CD8-positive, alpha-beta memory T cell (primary cell): ENCODE data around the gene WNT1. TPM values are rescaled to one million over a fixed set of nuclear protein-coding genes. Genes with fewer than 3 reads are reported as not detected.

ENCODE experiments used
- CTCF ChIA-PET: fragments of 350-600 bp; sonication (Branson Sonifier 250); formaldehyde crosslinking; loops from one replicate; lab custom pipeline; 2021; ENCODE audit warnings: antibody characterized with exemption; lab: Charles Lee
- POLR2A ChIA-PET: fragments of 350-600 bp; sonication (Branson Sonifier 250); formaldehyde crosslinking; loops from one replicate; lab custom pipeline; 2021; ENCODE audit warnings: antibody characterized with exemption; lab: Charles Lee
- DNase-seq, 5 donors: peaks; one replicate each; pipeline versions ENCODE4 v3.0.0 to v3.0.0-alpha.2; 2020 to 2022; ENCODE audit warnings: mixed read lengths in 1 of 5
- H3K27ac ChIP-seq: one replicate; pipeline ENCODE4 v1.7.0; 2013; ENCODE audit warnings: low read depth, mild to moderate bottlenecking, low read length, moderate library complexity
- H3K27me3 ChIP-seq: 2 replicates; pipeline ENCODE4 v1.7.0; 2013; ENCODE audit warnings: low read length, mild to moderate bottlenecking; ENCODE audit not compliant: insufficient read depth, poor library complexity, severe bottlenecking
- H3K36me3 ChIP-seq: 2 replicates; pipeline ENCODE4 v1.7.0; 2013; ENCODE audit warnings: mild to moderate bottlenecking, low read length, moderate library complexity; ENCODE audit not compliant: insufficient read depth
- H3K4me1 ChIP-seq: 2 replicates; pipeline ENCODE4 v1.7.0; 2013; ENCODE audit warnings: mild to moderate bottlenecking, low read length, moderate library complexity; ENCODE audit not compliant: insufficient read depth
- H3K4me3 ChIP-seq: 2 replicates; pipeline ENCODE4 v1.7.0; 2013; ENCODE audit warnings: mild to moderate bottlenecking, low read length
- H3K9me3 ChIP-seq: 2 replicates; pipeline ENCODE4 v1.7.0; 2013; ENCODE audit warnings: mild to moderate bottlenecking, low read length
- H3K27ac Mint-ChIP-seq, 8 donors: one replicate each; pipeline ENCODE4 v1.8.0; 2020 to 2021; ENCODE audit warnings: mixed read lengths in 8 of 8, mild to moderate bottlenecking in 6 of 8, inconsistent platforms in 3 of 8, moderate library complexity in 3 of 8
- H3K27me3 Mint-ChIP-seq, 2 donors: one replicate each; pipeline ENCODE4 v1.8.0; 2020 to 2021; ENCODE audit warnings: mixed read lengths in 2 of 2, mild to moderate bottlenecking in 1 of 2, moderate library complexity in 1 of 2
- H3K36me3 Mint-ChIP-seq, 3 donors: one replicate each; pipeline ENCODE4 v1.8.0; 2020 to 2021; ENCODE audit warnings: mixed read lengths in 3 of 3, inconsistent platforms in 1 of 3, mild to moderate bottlenecking in 1 of 3
- H3K4me1 Mint-ChIP-seq, 3 donors: one replicate each; pipeline ENCODE4 v1.8.0; 2020 to 2021; ENCODE audit warnings: mixed read lengths in 3 of 3, inconsistent platforms in 1 of 3, mild to moderate bottlenecking in 1 of 3
- H3K4me3 Mint-ChIP-seq, 7 donors: one replicate each; pipeline ENCODE4 v1.8.0; 2020 to 2021; ENCODE audit warnings: mixed read lengths in 7 of 7, mild to moderate bottlenecking in 6 of 7, moderate library complexity in 4 of 7, inconsistent platforms in 2 of 7
- H3K9me3 Mint-ChIP-seq, 5 donors: one replicate each; pipeline ENCODE4 v1.8.0; 2020 to 2022; ENCODE audit warnings: mixed read lengths in 5 of 5, mild to moderate bottlenecking in 3 of 5, moderate library complexity in 2 of 5, inconsistent platforms in 1 of 5
- polyA plus RNA-seq: library from polyadenylated mRNA; unstranded; fragments of 300-500 nt; fragmentation: Illumina TruSeq; gene quantifications from one replicate; pipeline ENCODE4 v1.2.3, GENCODE V29; 2021
- total RNA-seq, 2 experiments: library from RNA; stranded (reverse); gene quantifications; one replicate each; pipeline ENCODE4 v1.2.3, GENCODE V29; 2021

Gene WNT1
- total and polyA plus RNA-seq, 3 experiments from 2014 or later = 2.3 TPM; not detected in 2

- H3K27me3 Mint-ChIP-seq = no peaks in the 10 kb centered on the region
- no peaks in the 10 kb centered on the region for H3K9me3 ChIP-seq
- peak overlapping the region in 4 of 8 donors; percentile 60 to 89 (median 79) for H3K27ac Mint-ChIP-seq
- H3K4me3 ChIP-seq = no peak overlapping the region
- H3K4me3 Mint-ChIP-seq = no peak overlapping the region
- ChIA-PET POLR2A (no interaction called here), CTCF (interaction anchor here (1.0 kb wide), 1 partner anchor 39 kb away, joined by 3 read pairs; no protein-coding TSS in a partner anchor)
- H3K4me1 ChIP-seq = no peaks in the 10 kb centered on the region
- peaks cover 4 to 86% (median 14%) of the 10 kb centered on the region in 3 donors for H3K36me3 Mint-ChIP-seq
- DNase-seq = peak in 1 of 5 donors; percentile 42
- H3K27ac ChIP-seq = no peak overlapping the region
- H3K9me3 Mint-ChIP-seq = no peaks in the 10 kb centered on the region
- H3K36me3 ChIP-seq = peaks cover 40% of the 10 kb centered on the region
- H3K4me1 Mint-ChIP-seq = no peaks in the 10 kb centered on the region
- H3K27me3 ChIP-seq = no peaks in the 10 kb centered on the region
Observed at GRCh38 chr12:49026678-49027480, 48.8 kb downstream of the WNT1 start.

GRCh38 chr12:49027846-49028555 is 49.9 kb downstream of the WNT1 start:
- Mint-ChIP-seq H3K27ac (peak overlapping the region in 7 of 8 donors; percentile 57 to 83 (median 77)), H3K4me3 (no peak overlapping the region), H3K27me3 (no peaks in the 10 kb centered on the region), H3K9me3 (no peaks in the 10 kb centered on the region), H3K4me1 (no peaks in the 10 kb centered on the region), H3K36me3 (peaks cover 4 to 85% (median 5%) of the 10 kb centered on the region in 3 donors)
- Histone ChIP-seq H3K36me3 (peaks cover 43% of the 10 kb centered on the region), H3K27ac (no peak overlapping the region), H3K9me3 (no peaks in the 10 kb centered on the region), H3K27me3 (no peaks in the 10 kb centered on the region), H3K4me1 (no peaks in the 10 kb centered on the region), H3K4me3 (no peak overlapping the region)
- POLR2A ChIA-PET = no interaction called here
- DNase-seq = peak in 1 of 5 donors; percentile 31
- CTCF ChIA-PET = interaction anchor here (1.0 to 2.8 kb wide), 4 partner anchors 11 to 40 kb away, joined by 3 to 16 read pairs (median 3); no protein-coding TSS in a partner anchor

GRCh38 chr12:49028666-49029275 is 50.6 kb downstream of the WNT1 start:
- H3K9me3 ChIP-seq = no peaks in the 10 kb centered on the region
- H3K36me3 ChIP-seq = peaks cover 43% of the 10 kb centered on the region
- ChIA-PET CTCF (interaction anchor here (1.1 to 2.8 kb wide), 3 partner anchors 9 to 15 kb away, joined by 3 to 16 read pairs (median 4); no protein-coding TSS in a partner anchor), POLR2A (interaction anchor here (1.0 kb wide), 1 partner anchor 10 kb away, joined by 3 read pairs; no protein-coding TSS in a partner anchor)
- no peaks in the 10 kb centered on the region for H3K27me3 Mint-ChIP-seq
- peak overlapping the region in 5 of 8 donors; percentile 7 to 83 (median 73) for H3K27ac Mint-ChIP-seq
- H3K4me3 ChIP-seq = no peak overlapping the region
- DNase-seq = peak in 1 of 5 donors; percentile 23
- H3K27ac ChIP-seq = no peak overlapping the region
- no peak overlapping the region for H3K4me3 Mint-ChIP-seq
- H3K27me3 ChIP-seq = no peaks in the 10 kb centered on the region
- no peaks in the 10 kb centered on the region for H3K4me1 ChIP-seq
- H3K4me1 Mint-ChIP-seq = no peaks in the 10 kb centered on the region
- H3K36me3 Mint-ChIP-seq = peaks cover 4 to 84% (median 5%) of the 10 kb centered on the region in 3 donors
- no peaks in the 10 kb centered on the region for H3K9me3 Mint-ChIP-seq

GRCh38 chr12:49030119-49030518 is 52.0 kb downstream of the WNT1 start:
- Histone ChIP-seq H3K9me3 (no peaks in the 10 kb centered on the region), H3K27ac (no peak overlapping the region), H3K27me3 (no peaks in the 10 kb centered on the region), H3K4me1 (no peaks in the 10 kb centered on the region), H3K36me3 (peaks cover 41% of the 10 kb centered on the region), H3K4me3 (no peak overlapping the region)
- H3K4me1 Mint-ChIP-seq = no peaks in the 10 kb centered on the region
- H3K36me3 Mint-ChIP-seq = peaks cover 4 to 86% (median 5%) of the 10 kb centered on the region in 3 donors
- peak in 1 of 5 donors; percentile 38 for DNase-seq
- peak overlapping the region in 7 of 8 donors; percentile 48 to 85 (median 74) for H3K27ac Mint-ChIP-seq
- no peaks in the 10 kb centered on the region for H3K9me3 Mint-ChIP-seq
- POLR2A ChIA-PET = interaction anchor here (0.6 kb wide), 2 partner anchors 23 to 1179 kb away, joined by 3 read pairs; no protein-coding TSS in a partner anchor
- H3K27me3 Mint-ChIP-seq = no peaks in the 10 kb centered on the region
- CTCF ChIA-PET = interaction anchor here (1.1 to 2.8 kb wide), 4 partner anchors 10 to 57 kb away, joined by 3 to 16 read pairs (median 4); no protein-coding TSS in a partner anchor
- H3K4me3 Mint-ChIP-seq = no peak overlapping the region

GRCh38 chr12:49030714-49031572 is 52.8 kb downstream of the WNT1 start:
- CTCF ChIA-PET = interaction anchor here (1.1 to 4.6 kb wide), 4 partner anchors 13 to 57 kb away, joined by 3 to 18 read pairs (median 10); no protein-coding TSS in a partner anchor
- H3K27ac ChIP-seq = no peak overlapping the region

GRCh38 chr12:49031573-49032161 is 53.5 kb downstream of the WNT1 start:
- Histone ChIP-seq H3K36me3 (peaks cover 30% of the 10 kb centered on the region), H3K27me3 (no peaks in the 10 kb centered on the region), H3K27ac (no peak overlapping the region), H3K4me3 (no peak overlapping the region), H3K9me3 (no peaks in the 10 kb centered on the region), H3K4me1 (no peaks in the 10 kb centered on the region)
- ChIA-PET POLR2A (no interaction called here), CTCF (interaction anchor here (0.7 to 4.6 kb wide), 3 partner anchors 8 to 43 kb away, joined by 3 to 18 read pairs (median 3); no protein-coding TSS in a partner anchor)
- Mint-ChIP-seq H3K9me3 (no peaks in the 10 kb centered on the region), H3K4me1 (peaks cover 0 to 4% (median under 1%) of the 10 kb centered on the region in 3 donors), H3K27me3 (no peaks in the 10 kb centered on the region), H3K27ac (peak overlapping the region in 1 of 8 donors; percentile 48), H3K36me3 (peaks cover 0 to 81% (median 3%) of the 10 kb centered on the region in 3 donors), H3K4me3 (no peak overlapping the region)
- peak in 1 of 5 donors; percentile 46 for DNase-seq

More at GRCh38 chr12:49030714-49031572, 52.8 kb downstream of the WNT1 start:
- Mint-ChIP-seq H3K9me3 (no peaks in the 10 kb centered on the region), H3K27ac (peak overlapping the region in 5 of 8 donors; percentile 33 to 86 (median 70)), H3K27me3 (no peaks in the 10 kb centered on the region), H3K36me3 (peaks cover under 1 to 85% (median 3%) of the 10 kb centered on the region in 3 donors), H3K4me3 (no peak overlapping the region), H3K4me1 (peaks cover 0 to 2% (median 0%) of the 10 kb centered on the region in 3 donors)
- Histone ChIP-seq H3K4me3 (no peak overlapping the region), H3K36me3 (peaks cover 34% of the 10 kb centered on the region), H3K27me3 (no peaks in the 10 kb centered on the region), H3K4me1 (no peaks in the 10 kb centered on the region), H3K9me3 (no peaks in the 10 kb centered on the region)
- DNase-seq = peak in 1 of 5 donors; percentile 37
- POLR2A ChIA-PET = interaction anchor here (0.6 kb wide), 1 partner anchor 1180 kb away, joined by 3 read pairs; no protein-coding TSS in a partner anchor
